Activated gamma-delta T cell (primary cell): Measurements from ENCODE around the gene UTS2B.

Experiments
- DNase-seq: peaks from one replicate; lab custom pipeline; 2025; lab: John Stamatoyannopoulos, UW

The UTS2B gene

GRCh38 chr3:191321019-191321767 is 9.1 kb downstream of the UTS2B start:
- no peak for DNase-seq

GRCh38 chr3:191320316-191320715 is 10.0 kb downstream of the UTS2B start:
- no peak for DNase-seq

- no peak for DNase-seq
Observed at GRCh38 chr3:191316876-191317603, 13.3 kb downstream of the UTS2B start.

GRCh38 chr3:191314109-191314728 is 16.1 kb downstream of the UTS2B start:
- DNase-seq, result no peak

- DNase-seq, result no peak
Observed at GRCh38 chr3:191313296-191313695, 17.0 kb downstream of the UTS2B start.

- DNase-seq, result no peak
Observed at GRCh38 chr3:191307341-191307740, 23.0 kb downstream of the UTS2B start.

GRCh38 chr3:191306428-191306827 is 23.9 kb downstream of the UTS2B start:
- DNase-seq, result no peak

GRCh38 chr3:191303596-191303995 is 26.7 kb downstream of the UTS2B start:
- no peak for DNase-seq

- no peak for DNase-seq
Observed at GRCh38 chr3:191302451-191302850, 27.9 kb downstream of the UTS2B start.

- no peak for DNase-seq
Observed at GRCh38 chr3:191301782-191302411, 28.4 kb downstream of the UTS2B start.

- DNase-seq, result no peak
Observed at GRCh38 chr3:191301017-191301416, 29.3 kb downstream of the UTS2B start.

- no peak for DNase-seq
Observed at GRCh38 chr3:191300422-191300821, 29.9 kb downstream of the UTS2B start.

GRCh38 chr3:191298846-191299245 is 31.5 kb downstream of the UTS2B start:
- no peak for DNase-seq

GRCh38 chr3:191296041-191296541 is 34.2 kb downstream of the UTS2B start:
- DNase-seq, result no peak

- DNase-seq, result no peak
Observed at GRCh38 chr3:191294291-191294690, 36.0 kb downstream of the UTS2B start.

GRCh38 chr3:191292243-191293015 is 37.9 kb downstream of the UTS2B start:
- no peak for DNase-seq

- DNase-seq, result no peak
Observed at GRCh38 chr3:191290311-191291025, 39.9 kb downstream of the UTS2B start.

- no peak for DNase-seq
Observed at GRCh38 chr3:191283400-191283799, 46.9 kb downstream of the UTS2B start.

GRCh38 chr3:191282251-191283185 is 47.8 kb downstream of the UTS2B start:
- no peak for DNase-seq

- DNase-seq, result no peak
Observed at GRCh38 chr3:191280882-191281281, 49.4 kb downstream of the UTS2B start.
